ENCODE measurements around the gene TCEAL2.
"Not testable (repeated sequence)": the region's sequence is repeated elsewhere in the genome, so short reads cannot be mapped to it uniquely, and the experiment has no call there.

The TCEAL2 gene

DNA sequence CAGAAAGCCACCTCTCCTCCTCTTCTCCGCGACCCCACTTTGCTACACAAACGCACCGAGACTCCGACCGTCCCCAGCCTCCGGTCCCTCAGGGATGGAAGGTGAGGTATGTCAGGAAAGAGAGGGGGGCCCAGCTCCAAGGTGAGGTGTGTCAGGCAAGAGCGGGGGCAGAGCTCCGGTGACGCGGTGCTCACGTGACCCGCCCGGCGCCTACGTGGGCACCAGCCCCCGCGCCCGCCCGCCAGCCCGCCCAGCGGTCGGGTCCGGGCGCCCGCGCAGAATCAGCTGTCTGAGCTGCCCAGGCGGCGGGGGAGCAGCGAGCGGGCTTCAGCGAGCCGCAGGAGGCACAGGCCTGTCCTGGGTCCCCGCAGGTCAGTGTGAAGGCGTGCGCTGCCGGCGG is at the start of gene TCEAL2:
Gene TCEAL2 (plus strand): TSS at position 244 of the 400 bp plus-strand sequence. CDS start 1,152 bp downstream, outside the sequence.
- not testable (repeated sequence) for DNase-seq

GRCh38 chrX:102077426-102077825 is 48.1 kb upstream of the TCEAL2 start:
- no peak for DNase-seq

GRCh38 chrX:102085706-102086105 is 39.8 kb upstream of the TCEAL2 start:
- DNase-seq, result no peak

- DNase-seq, result no peak
Observed at GRCh38 chrX:102113367-102113766, 12.1 kb upstream of the TCEAL2 start.

DNA sequence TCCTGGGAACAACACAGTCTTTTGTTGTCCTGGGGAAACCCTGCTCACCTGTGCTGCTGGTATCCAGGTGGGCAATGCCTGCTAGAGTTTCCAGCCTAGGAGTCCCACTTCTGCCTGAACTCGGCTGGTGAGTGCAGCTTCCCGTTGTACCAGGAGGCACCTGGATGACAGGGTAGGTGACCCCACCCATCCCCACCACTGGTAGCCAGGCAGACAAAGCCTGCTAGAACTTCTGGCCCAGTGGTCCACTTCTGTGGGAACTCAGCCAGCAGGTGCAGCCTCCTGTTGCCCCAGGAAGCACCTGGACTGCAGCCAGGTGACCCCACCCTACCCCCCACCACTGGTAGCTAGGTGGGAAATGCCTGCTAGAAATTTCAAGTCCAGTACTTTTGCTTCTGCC is 9.7 kb upstream of the TCEAL2 start:
- DNase-seq, result no peak

GRCh38 chrX:102125014-102125413 is 465 bp upstream of the TCEAL2 start:
- not testable (repeated sequence) for DNase-seq

- DNase-seq, result not testable (repeated sequence)
Observed at GRCh38 chrX:102126080-102126818, 770 bp downstream of the TCEAL2 start.

GRCh38 chrX:102126863-102127262 is 1.4 kb downstream of the TCEAL2 start:
- no peak for DNase-seq

GRCh38 chrX:102129473-102129872 is 4.0 kb downstream of the TCEAL2 start:
- DNase-seq, result no peak

DNA sequence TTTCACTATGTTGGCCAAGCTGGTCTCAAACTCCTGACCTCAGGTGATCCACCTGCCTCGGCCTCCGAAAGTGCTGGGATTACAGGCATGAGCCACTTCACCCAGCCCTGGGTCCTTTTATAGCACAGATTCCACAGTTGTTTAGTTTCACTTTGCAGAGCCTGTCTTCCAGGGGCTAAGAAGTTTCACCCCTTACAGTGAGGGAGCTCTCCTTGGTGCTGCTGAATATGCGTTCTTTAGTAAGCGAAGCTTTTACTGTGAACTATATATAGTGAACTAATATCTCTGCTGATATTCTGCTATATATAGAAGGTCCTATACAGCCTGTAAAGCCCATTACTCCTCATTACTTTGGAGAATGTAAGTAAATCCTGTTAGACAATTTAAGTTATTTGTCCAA is 12.6 kb downstream of the TCEAL2 start:
- no peak for DNase-seq

GRCh38 chrX:102140876-102141275 is 15.4 kb downstream of the TCEAL2 start:
- not testable (repeated sequence) for DNase-seq

GRCh38 chrX:102141631-102142030 is 16.2 kb downstream of the TCEAL2 start:
- DNase-seq, result not testable (repeated sequence)

DNA sequence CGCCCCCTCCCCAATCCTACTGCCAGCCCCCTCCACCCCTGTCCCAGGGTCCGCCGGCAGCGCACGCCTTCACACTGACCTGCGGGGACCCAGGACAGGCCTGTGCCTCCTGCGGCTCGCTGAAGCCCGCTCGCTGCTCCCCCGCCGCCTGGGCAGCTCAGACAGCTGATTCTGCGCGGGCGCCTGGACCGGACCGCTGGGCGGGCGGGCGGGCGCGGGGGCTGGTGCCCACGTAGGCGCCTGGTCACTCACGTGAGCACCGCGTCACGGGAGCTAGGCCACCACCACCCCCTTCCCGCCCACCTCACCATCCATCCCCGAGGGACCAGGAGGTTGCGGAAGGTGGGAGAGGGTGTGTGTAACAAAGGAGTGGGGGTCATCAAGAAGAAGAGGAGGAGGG is 16.8 kb downstream of the TCEAL2 start, which contains the start of gene TCEAL6:
Gene TCEAL6 (minus strand): TSS at position 208 of the 400 bp plus-strand sequence.
- DNase-seq, result not testable (repeated sequence)

- no peak for DNase-seq
Observed at GRCh38 chrX:102154218-102154860, 28.9 kb downstream of the TCEAL2 start.

- DNase-seq, result no peak
Observed at GRCh38 chrX:102154900-102155805, 29.7 kb downstream of the TCEAL2 start.

- no peak for DNase-seq
Observed at GRCh38 chrX:102155806-102156179, 30.3 kb downstream of the TCEAL2 start, which contains the start of gene BEX5. Gene BEX5, minus strand, starts transcription at chrX:102155977. Its CDS starts 1,712 bp downstream, at chrX:102154265.

All from NCI-H446 treated with DMSO at 0.1 percent for 48 hours (cell line).